CD14-positive monocyte (primary cell): Measurements from ENCODE around the gene RHO. TPM values are rescaled to one million over a fixed set of nuclear protein-coding genes. Genes with fewer than 3 reads are reported as not detected.

Experiments
- DNase-seq, 3 donors: peaks; one replicate each; pipeline ENCODE4 v3.0.0-alpha.2; 2011 to 2022
- H2AFZ ChIP-seq: 2 replicates; pipeline ENCODE4 v1.6.0; 2012; ENCODE audit warnings: mild to moderate bottlenecking, low read depth, low read length, inconsistent platforms; ENCODE audit not compliant: insufficient read depth, poor library complexity, severe bottlenecking
- H3K27ac ChIP-seq, 2 donors: 1 replicate in 1 of 2; 2 replicates in 1 of 2; pipeline ENCODE4 v1.5.1; 2012 to 2013; ENCODE audit warnings: low read length in 2 of 2, control low read depth in 1 of 2, inconsistent platforms in 1 of 2, low read depth in 1 of 2, mild to moderate bottlenecking in 1 of 2
- H3K27me3 ChIP-seq, 2 donors: one replicate each; pipeline versions ENCODE4 v1.6.0 to v1.6.1; 2011 to 2013; ENCODE audit warnings: low read length in 2 of 2; ENCODE audit not compliant: control insufficient read depth in 2 of 2, insufficient read depth in 2 of 2
- H3K36me3 ChIP-seq, 2 donors: replicated peaks in 1 of 2; 1 replicate in 1 of 2; 2 replicates in 1 of 2; pipeline versions ENCODE4 v1.5.1 to v1.6.1; 2012 to 2013; ENCODE audit warnings: low read length in 2 of 2, control low read depth in 1 of 2, inconsistent platforms in 1 of 2, mild to moderate bottlenecking in 1 of 2; ENCODE audit not compliant: insufficient read depth in 2 of 2, control insufficient read depth in 1 of 2
- H3K4me1 ChIP-seq, 2 donors: 1 replicate in 1 of 2; 2 replicates in 1 of 2; pipeline versions ENCODE4 v1.5.1 to v1.6.1; 2012 to 2013; ENCODE audit warnings: low read length in 2 of 2, control low read depth in 1 of 2, inconsistent platforms in 1 of 2, mild to moderate bottlenecking in 1 of 2, moderate library complexity in 1 of 2; ENCODE audit not compliant: insufficient read depth in 2 of 2, control insufficient read depth in 1 of 2
- H3K4me2 ChIP-seq: replicated peaks from 2 replicates; pipeline ENCODE3; 2012; ENCODE audit warnings: low read length, moderate library complexity, mild to moderate bottlenecking; ENCODE audit not compliant: poor library complexity, severe bottlenecking; ENCODE audit errors: extremely low read depth
- H3K4me3 ChIP-seq, 3 experiments: fragments of 200-600 bp in 1 of 3; sonication (generic) in 1 of 3; replicated peaks in 1 of 3; 1 replicate in 2 of 3; 2 replicates in 1 of 3; pipeline ENCODE4 v1.5.1; 2011 to 2013; ENCODE audit warnings: low read length in 3 of 3, mild to moderate bottlenecking in 3 of 3, control low read depth in 2 of 3, low read depth in 2 of 3, inconsistent platforms in 1 of 3, moderate library complexity in 1 of 3
- H3K79me2 ChIP-seq: 2 replicates; pipeline ENCODE4 v1.6.0; 2012; ENCODE audit warnings: mild to moderate bottlenecking, control low read depth, inconsistent platforms, low read length, moderate library complexity; ENCODE audit not compliant: insufficient read depth
- H3K9ac ChIP-seq: 2 replicates; pipeline ENCODE4 v1.6.0; 2017; ENCODE audit warnings: low read length, mild to moderate bottlenecking; ENCODE audit not compliant: insufficient read depth, poor library complexity, severe bottlenecking
- H3K9me3 ChIP-seq, 2 donors: replicated peaks in 1 of 2; 1 replicate in 1 of 2; 2 replicates in 1 of 2; pipeline versions ENCODE4 v1.5.1 to v1.6.1; 2012 to 2013; ENCODE audit warnings: low read length in 2 of 2, control low read depth in 1 of 2; ENCODE audit not compliant: control insufficient read depth in 1 of 2, insufficient read depth in 1 of 2
- H4K20me1 ChIP-seq: 2 replicates; pipeline ENCODE4 v1.6.0; 2012; ENCODE audit warnings: mild to moderate bottlenecking, low read length, control low read depth, moderate library complexity; ENCODE audit not compliant: insufficient read depth
- H3K27ac Mint-ChIP-seq, 7 donors: one replicate each; pipeline ENCODE4 v1.8.0; 2020; ENCODE audit warnings: mild to moderate bottlenecking in 7 of 7, mixed read lengths in 7 of 7, moderate library complexity in 6 of 7, inconsistent platforms in 2 of 7
- H3K27me3 Mint-ChIP-seq, 3 donors: one replicate each; pipeline ENCODE4 v1.8.0; 2021 to 2022; ENCODE audit warnings: low read depth in 3 of 3, mild to moderate bottlenecking in 3 of 3, mixed read lengths in 3 of 3, moderate library complexity in 3 of 3, inconsistent platforms in 1 of 3
- H3K36me3 Mint-ChIP-seq, 2 donors: one replicate each; pipeline ENCODE4 v1.8.0; 2020; ENCODE audit warnings: mixed read lengths in 2 of 2, inconsistent platforms in 1 of 2, mild to moderate bottlenecking in 1 of 2
- H3K4me1 Mint-ChIP-seq: one replicate; pipeline ENCODE4 v1.8.0; 2020; ENCODE audit warnings: mild to moderate bottlenecking, mixed read lengths
- H3K4me3 Mint-ChIP-seq, 2 donors: one replicate each; pipeline ENCODE4 v1.8.0; 2020; ENCODE audit warnings: mild to moderate bottlenecking in 2 of 2, mixed read lengths in 2 of 2, moderate library complexity in 1 of 2
- H3K9me3 Mint-ChIP-seq, 7 donors: one replicate each; pipeline ENCODE4 v1.8.0; 2020 to 2022; ENCODE audit warnings: mixed read lengths in 7 of 7, mild to moderate bottlenecking in 6 of 7, moderate library complexity in 6 of 7, inconsistent platforms in 2 of 7
- WGBS: methylation state at CpG from one replicate; pipeline ENCODE4 v1.1.5; 2013; ENCODE audit warnings: missing lambda C conversion rate; ENCODE audit not compliant: insufficient coverage; 5-methylcytosine and 5-hydroxymethylcytosine counted together
- intact Hi-C, 2 donors: fragments of 100-400 bp; cut with micrococcal nuclease; formaldehyde crosslinking; loops; one replicate each; pipeline versions ENCODE4 v1.15.0 to v1.15.1; 2023
- polyA plus RNA-seq, 3 donors: library from polyadenylated mRNA; depleted of rRNA in 1 of 3; unstranded in 2 of 3; stranded (reverse) in 1 of 3; fragments of 300-500 nt in 2 of 3; fragments of >200 nt in 1 of 3; fragmentation: Illumina TruSeq in 2 of 3; gene quantifications; 1 replicate in 2 of 3; 2 replicates in 1 of 3; pipeline ENCODE4 v1.2.3, GENCODE V29; 2012 to 2021
- TF ChIP-seq, protein P1 (sequence below): fragments of 200-600 bp; IDR thresholded peaks from one replicate; pipeline ENCODE4 v1.8.0; 2022; ENCODE audit warnings: antibody characterized with exemption, mild to moderate bottlenecking

Gene RHO
- polyA plus RNA-seq, 3 donors, result 0.03 TPM; not detected in 2

GRCh38 chr3:129481766-129482332 lies 46.6 kb upstream of the RHO start:
- Mint-ChIP-seq H3K9me3 (no peaks in the 10 kb centered on the region), H3K36me3 (peaks cover 55 to 58% of the 10 kb centered on the region in 2 donors)

DNA sequence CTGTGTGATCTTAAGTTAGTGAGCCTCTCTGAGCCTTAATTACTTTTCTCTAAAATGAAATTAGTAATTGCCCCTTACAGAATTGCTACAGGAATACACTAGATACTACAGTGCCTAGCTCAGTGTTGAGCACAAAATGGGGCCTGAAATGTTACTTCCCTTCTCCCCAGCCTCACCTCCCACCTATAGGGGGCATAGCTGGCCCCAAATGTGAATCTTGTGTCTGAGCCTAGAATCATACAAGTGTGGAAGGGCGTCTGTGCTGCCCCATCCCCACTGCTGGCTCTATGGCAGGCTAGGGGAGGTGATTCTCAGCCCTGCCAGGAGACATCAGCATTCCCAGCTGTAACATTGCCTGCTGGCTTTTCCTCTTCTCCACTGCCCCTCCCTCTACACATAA lies 45.7 kb upstream of the RHO start:
- Mint-ChIP-seq H3K27ac (peak overlapping the region in 1 of 7 donors; percentile 63), H3K4me3 (no peak overlapping the region), H3K27me3 (peaks cover 0 to 1% (median 0%) of the 10 kb centered on the region in 3 donors), H3K4me1 (peaks cover 31% of the 10 kb centered on the region), H3K9me3 (peaks cover 0 to under 1% (median 0%) of the 10 kb centered on the region in 7 donors), H3K36me3 (peaks cover 51 to 55% of the 10 kb centered on the region in 2 donors)
- no peaks in the 10 kb centered on the region for H3K79me2 ChIP-seq
- no peak overlapping the region for H3K4me3 ChIP-seq
- DNase-seq, result no peak
- H3K4me2 ChIP-seq, result no peak overlapping the region
- intact Hi-C loops, result loop anchor here in 1 of 2 donors (10.0 kb wide), 1 partner anchor 452 kb away; no protein-coding TSS in a partner anchor
- H3K27me3 ChIP-seq, result no peaks in the 10 kb centered on the region
- no peak overlapping the region for H2AFZ ChIP-seq
- no peak overlapping the region for H3K9ac ChIP-seq
- peaks cover 28 to 62% of the 10 kb centered on the region in 2 donors for H3K36me3 ChIP-seq
- H3K4me1 ChIP-seq, result peaks cover 22 to 27% of the 10 kb centered on the region in 2 donors
- H3K9me3 ChIP-seq, result no peaks in the 10 kb centered on the region
- no peaks in the 10 kb centered on the region for H4K20me1 ChIP-seq
- TF ChIP-seq, protein P1, sequence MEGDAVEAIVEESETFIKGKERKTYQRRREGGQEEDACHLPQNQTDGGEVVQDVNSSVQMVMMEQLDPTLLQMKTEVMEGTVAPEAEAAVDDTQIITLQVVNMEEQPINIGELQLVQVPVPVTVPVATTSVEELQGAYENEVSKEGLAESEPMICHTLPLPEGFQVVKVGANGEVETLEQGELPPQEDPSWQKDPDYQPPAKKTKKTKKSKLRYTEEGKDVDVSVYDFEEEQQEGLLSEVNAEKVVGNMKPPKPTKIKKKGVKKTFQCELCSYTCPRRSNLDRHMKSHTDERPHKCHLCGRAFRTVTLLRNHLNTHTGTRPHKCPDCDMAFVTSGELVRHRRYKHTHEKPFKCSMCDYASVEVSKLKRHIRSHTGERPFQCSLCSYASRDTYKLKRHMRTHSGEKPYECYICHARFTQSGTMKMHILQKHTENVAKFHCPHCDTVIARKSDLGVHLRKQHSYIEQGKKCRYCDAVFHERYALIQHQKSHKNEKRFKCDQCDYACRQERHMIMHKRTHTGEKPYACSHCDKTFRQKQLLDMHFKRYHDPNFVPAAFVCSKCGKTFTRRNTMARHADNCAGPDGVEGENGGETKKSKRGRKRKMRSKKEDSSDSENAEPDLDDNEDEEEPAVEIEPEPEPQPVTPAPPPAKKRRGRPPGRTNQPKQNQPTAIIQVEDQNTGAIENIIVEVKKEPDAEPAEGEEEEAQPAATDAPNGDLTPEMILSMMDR, result no peak
- no CpG with 5 or more reads among the region's 1 CpG for WGBS
- H3K27ac ChIP-seq, result peak overlapping the region in 1 of 2 donors; percentile 41

More at GRCh38 chr3:129481766-129482332, 46.6 kb upstream of the RHO start:
- Histone ChIP-seq H3K4me3 (no peak overlapping the region), H3K4me1 (peaks cover 18% of the 10 kb centered on the region in 2 donors), H3K27ac (no peak overlapping the region), H2AFZ (no peak overlapping the region), H3K9me3 (no peaks in the 10 kb centered on the region), H3K79me2 (no peaks in the 10 kb centered on the region), H3K9ac (no peak overlapping the region), H3K27me3 (no peaks in the 10 kb centered on the region), H3K36me3 (peaks cover 35 to 70% of the 10 kb centered on the region in 2 donors), H3K4me2 (no peak overlapping the region), H4K20me1 (no peaks in the 10 kb centered on the region)
- TF ChIP-seq, protein P1, result no peak
- H3K27me3 Mint-ChIP-seq, result peaks cover 0 to 1% (median 0%) of the 10 kb centered on the region in 3 donors
- intact Hi-C loops, result loop anchor here in 1 of 2 donors (10.0 kb wide), 1 partner anchor 453 kb away; no protein-coding TSS in a partner anchor
- DNase-seq, result no peak
- H3K4me1 Mint-ChIP-seq, result peaks cover 23% of the 10 kb centered on the region
- H3K4me3 Mint-ChIP-seq, result no peak overlapping the region
- peak overlapping the region in 4 of 7 donors; percentile 43 to 63 (median 56) for H3K27ac Mint-ChIP-seq
- WGBS, result 76% methylated on average over 10 of the region's 12 CpGs
